ENCODE results near the gene TRABD2B. TPM values are rescaled to one million over a fixed set of nuclear protein-coding genes. Genes with fewer than 3 reads are reported as not detected.

The TRABD2B gene
- total RNA-seq, 1 donor from 2014 or later = 0.89 TPM

DNA sequence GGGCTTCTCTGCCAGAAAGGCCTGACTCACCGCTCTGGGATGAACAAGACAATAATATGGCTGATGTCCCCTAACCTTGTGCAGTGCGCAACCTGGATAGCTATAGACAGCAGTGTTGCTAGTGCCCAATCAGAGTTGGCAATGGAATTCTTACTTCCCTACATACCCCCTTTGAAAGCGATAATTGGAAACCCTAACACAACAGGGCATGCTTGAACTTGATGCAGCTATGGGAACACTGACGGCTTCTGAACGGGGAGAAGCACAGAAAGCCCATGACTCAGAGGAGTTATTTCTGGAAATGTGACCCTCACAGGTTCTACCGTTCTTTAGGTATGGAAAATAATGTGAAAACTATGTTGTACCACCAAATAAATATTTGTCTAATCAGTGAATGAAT, 200.6 kb downstream of the TRABD2B start:
- Histone ChIP-seq H3K36me3 (ENCODE audit: insufficient read depth, low read length) (no peaks in the 10 kb centered on the region), H3K9me3 (ENCODE audit: insufficient read depth, low read depth, low read length) (no peaks in the 10 kb centered on the region), H2AFZ (ENCODE audit: low read depth, low read length) (no peak overlapping the region), H3K27me3 (ENCODE audit: insufficient read depth, low read length) (no peaks in the 10 kb centered on the region), H3K27ac (ENCODE audit: low read depth, low read length) (no peak overlapping the region), H3K4me3 (ENCODE audit: insufficient read depth, low read depth, low read length) (no peak overlapping the region), H3K79me2 (ENCODE audit: insufficient read depth, low read length) (no peaks in the 10 kb centered on the region), H3K4me2 (ENCODE audit: low read length) (no peak overlapping the region), H3K4me1 (ENCODE audit: insufficient read depth, low read length) (no peaks in the 10 kb centered on the region), H4K20me1 (ENCODE audit: insufficient read depth, low read length) (no peaks in the 10 kb centered on the region), H3K9ac (ENCODE audit: low read length) (no peak overlapping the region)
- TF ChIP-seq EZH2 (IDR thresholded peaks at IDR 0.05; ENCODE audit: insufficient read depth, low read length) = no peak
- TF ChIP-seq, protein P1, sequence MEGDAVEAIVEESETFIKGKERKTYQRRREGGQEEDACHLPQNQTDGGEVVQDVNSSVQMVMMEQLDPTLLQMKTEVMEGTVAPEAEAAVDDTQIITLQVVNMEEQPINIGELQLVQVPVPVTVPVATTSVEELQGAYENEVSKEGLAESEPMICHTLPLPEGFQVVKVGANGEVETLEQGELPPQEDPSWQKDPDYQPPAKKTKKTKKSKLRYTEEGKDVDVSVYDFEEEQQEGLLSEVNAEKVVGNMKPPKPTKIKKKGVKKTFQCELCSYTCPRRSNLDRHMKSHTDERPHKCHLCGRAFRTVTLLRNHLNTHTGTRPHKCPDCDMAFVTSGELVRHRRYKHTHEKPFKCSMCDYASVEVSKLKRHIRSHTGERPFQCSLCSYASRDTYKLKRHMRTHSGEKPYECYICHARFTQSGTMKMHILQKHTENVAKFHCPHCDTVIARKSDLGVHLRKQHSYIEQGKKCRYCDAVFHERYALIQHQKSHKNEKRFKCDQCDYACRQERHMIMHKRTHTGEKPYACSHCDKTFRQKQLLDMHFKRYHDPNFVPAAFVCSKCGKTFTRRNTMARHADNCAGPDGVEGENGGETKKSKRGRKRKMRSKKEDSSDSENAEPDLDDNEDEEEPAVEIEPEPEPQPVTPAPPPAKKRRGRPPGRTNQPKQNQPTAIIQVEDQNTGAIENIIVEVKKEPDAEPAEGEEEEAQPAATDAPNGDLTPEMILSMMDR (IDR thresholded peaks at IDR 0.05; ENCODE audit: insufficient read depth, low read depth, low read length) = no peak
- Mint-ChIP-seq H3K9me3 (ENCODE audit: unreplicated experiment) (peaks cover 1% of the 10 kb centered on the region), H3K36me3 (ENCODE audit: low read depth, unreplicated experiment) (peaks cover 11% of the 10 kb centered on the region), H3K4me1 (ENCODE audit: low read depth, unreplicated experiment) (peaks cover 19% of the 10 kb centered on the region), H3K27ac (ENCODE audit: unreplicated experiment) (no peak overlapping the region), H3K4me3 (ENCODE audit: unreplicated experiment) (no peak overlapping the region), H3K27me3 (ENCODE audit: low read depth, unreplicated experiment) (peaks cover 14% of the 10 kb centered on the region)
- no peak for DNase-seq (ENCODE audit: low read depth)
- no peak for FAIRE-seq

DNA sequence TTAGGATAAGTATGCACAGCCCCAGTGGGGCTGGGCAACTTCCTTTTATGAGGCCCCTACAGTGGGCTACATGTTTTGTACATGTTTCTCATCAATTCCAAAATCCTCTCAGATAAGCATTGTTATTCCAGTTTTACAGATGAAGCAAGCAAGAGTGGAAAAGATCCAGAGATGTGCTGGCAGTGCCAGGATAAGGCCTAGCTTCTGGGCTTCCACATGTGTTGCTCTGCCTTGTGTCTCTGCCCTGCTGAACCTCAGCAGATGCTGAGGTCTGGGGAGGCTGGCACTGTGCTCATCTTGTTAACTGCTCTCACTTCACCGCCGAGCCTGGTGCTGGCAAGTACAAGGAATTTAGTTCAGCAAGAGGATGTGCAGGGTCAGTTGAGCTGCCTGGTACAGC, 202.1 kb downstream of the TRABD2B start:
- Mint-ChIP-seq H3K9me3 (ENCODE audit: unreplicated experiment) (peaks cover 1% of the 10 kb centered on the region), H3K4me1 (ENCODE audit: low read depth, unreplicated experiment) (peaks cover 19% of the 10 kb centered on the region), H3K27me3 (ENCODE audit: low read depth, unreplicated experiment) (peaks cover 11% of the 10 kb centered on the region), H3K27ac (ENCODE audit: unreplicated experiment) (no peak overlapping the region), H3K36me3 (ENCODE audit: low read depth, unreplicated experiment) (peaks cover 8% of the 10 kb centered on the region), H3K4me3 (ENCODE audit: unreplicated experiment) (no peak overlapping the region)
- Histone ChIP-seq H3K9ac (ENCODE audit: low read length) (no peak overlapping the region), H2AFZ (ENCODE audit: low read depth, low read length) (no peak overlapping the region), H3K4me1 (ENCODE audit: insufficient read depth, low read length) (no peaks in the 10 kb centered on the region), H3K79me2 (ENCODE audit: insufficient read depth, low read length) (no peaks in the 10 kb centered on the region), H3K4me3 (ENCODE audit: insufficient read depth, low read depth, low read length) (no peak overlapping the region), H3K36me3 (ENCODE audit: insufficient read depth, low read length) (no peaks in the 10 kb centered on the region), H3K9me3 (ENCODE audit: insufficient read depth, low read depth, low read length) (no peaks in the 10 kb centered on the region), H4K20me1 (ENCODE audit: insufficient read depth, low read length) (no peaks in the 10 kb centered on the region), H3K27me3 (ENCODE audit: insufficient read depth, low read length) (no peaks in the 10 kb centered on the region), H3K27ac (ENCODE audit: low read depth, low read length) (no peak overlapping the region), H3K4me2 (ENCODE audit: low read length) (no peak overlapping the region)
- DNase-seq (ENCODE audit: low read depth) = no peak
- no peak for FAIRE-seq
- TF ChIP-seq EZH2 (IDR thresholded peaks at IDR 0.05; ENCODE audit: insufficient read depth, low read length) = no peak
- TF ChIP-seq, protein P1 (IDR thresholded peaks at IDR 0.05; ENCODE audit: insufficient read depth, low read depth, low read length) = no peak

DNA sequence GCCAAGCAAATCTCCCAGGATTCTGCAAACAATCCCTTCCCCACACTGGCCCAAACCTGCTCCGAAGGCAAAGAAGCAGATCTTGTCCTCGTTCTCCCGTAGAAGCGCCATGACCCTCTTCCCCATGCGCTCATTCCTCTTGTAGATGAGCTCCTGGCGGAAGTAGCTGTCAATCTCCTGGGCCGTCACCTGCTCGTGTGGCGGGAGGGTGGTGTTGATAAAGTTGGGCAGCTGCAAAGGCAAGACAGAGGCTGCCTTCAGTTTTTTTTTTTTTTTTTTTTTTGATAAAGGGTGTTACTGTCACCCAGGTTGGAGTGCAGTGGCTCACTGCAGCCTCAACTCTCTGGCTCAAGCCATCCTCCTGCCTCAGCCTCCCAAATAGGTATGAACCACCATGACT, 202.7 kb downstream of the TRABD2B start:
- no peak overlapping the region for H3K9ac ChIP-seq (ENCODE audit: low read length)
- H3K4me2 ChIP-seq (ENCODE audit: low read length) = no peak overlapping the region
- Mint-ChIP-seq H3K27ac (ENCODE audit: unreplicated experiment) (no peak overlapping the region), H3K9me3 (ENCODE audit: unreplicated experiment) (peaks cover 1% of the 10 kb centered on the region), H3K4me3 (ENCODE audit: unreplicated experiment) (no peak overlapping the region), H3K36me3 (ENCODE audit: low read depth, unreplicated experiment) (peaks cover 8% of the 10 kb centered on the region), H3K27me3 (ENCODE audit: low read depth, unreplicated experiment) (peaks cover 11% of the 10 kb centered on the region), H3K4me1 (ENCODE audit: low read depth, unreplicated experiment) (peaks cover 19% of the 10 kb centered on the region)
- H3K9me3 ChIP-seq (ENCODE audit: insufficient read depth, low read depth, low read length) = no peaks in the 10 kb centered on the region
- FAIRE-seq (no peak), DNase-seq (ENCODE audit: low read depth) (no peak)
- H3K4me1 ChIP-seq (ENCODE audit: insufficient read depth, low read length) = no peaks in the 10 kb centered on the region
- TF ChIP-seq, protein P1 (IDR thresholded peaks at IDR 0.05; ENCODE audit: insufficient read depth, low read depth, low read length) = no peak
- no peak for TF ChIP-seq EZH2 (IDR thresholded peaks at IDR 0.05; ENCODE audit: insufficient read depth, low read length)
- no peaks in the 10 kb centered on the region for H4K20me1 ChIP-seq (ENCODE audit: insufficient read depth, low read length)
- no peaks in the 10 kb centered on the region for H3K79me2 ChIP-seq (ENCODE audit: insufficient read depth, low read length)
- no peak overlapping the region for H2AFZ ChIP-seq (ENCODE audit: low read depth, low read length)
- no peak overlapping the region for H3K27ac ChIP-seq (ENCODE audit: low read depth, low read length)
- H3K4me3 ChIP-seq (ENCODE audit: insufficient read depth, low read depth, low read length) = no peak overlapping the region
- no peaks in the 10 kb centered on the region for H3K36me3 ChIP-seq (ENCODE audit: insufficient read depth, low read length)
- H3K27me3 ChIP-seq (ENCODE audit: insufficient read depth, low read length) = no peaks in the 10 kb centered on the region
